ENCODE data around the gene KRT71.

Gene KRT71

GRCh38 chr12:52552681-52553195 is at the start of gene KRT71:
KRT71 (minus strand) TSS chr12:52553145; CDS start chr12:52553077, 68 bp downstream.
- no peaks in the 10 kb centered on the region for H3K27me3 ChIP-seq
- DNase-seq = no peak
- H3K36me3 ChIP-seq = no peaks in the 10 kb centered on the region
- intact Hi-C loops (cut with DNase I; ENCODE audit: low total_unique reads) = no loop called here
- H3K27ac ChIP-seq = no peak within 1 kb of the TSS
- no peak within 1 kb of the TSS for H3K4me3 ChIP-seq
- peaks cover 0 to 12% (median 2%) of the 10 kb centered on the region in 4 donors for H3K4me1 ChIP-seq
- no peaks in the 10 kb centered on the region for H3K9me3 ChIP-seq
- TF ChIP-seq CTCF (IDR thresholded peaks at IDR 0.05) = no peak

- peaks cover 0 to 37% of the 10 kb centered on the region in 2 donors for H3K27me3 ChIP-seq
These were observed 49.6 kb upstream of the KRT71 start for GRCh38 chr12:52602552-52602951.

GRCh38 chr12:52601671-52602070 is 48.7 kb upstream of the KRT71 start:
- Histone ChIP-seq H3K36me3 (no peaks in the 10 kb centered on the region), H3K4me1 (no peaks in the 10 kb centered on the region), H3K27me3 (peaks cover 0 to 37% of the 10 kb centered on the region in 2 donors), H3K27ac (no peak overlapping the region), H3K9me3 (no peaks in the 10 kb centered on the region), H3K4me3 (no peak overlapping the region)
- intact Hi-C loops (cut with DNase I; ENCODE audit: low total_unique reads) = no loop called here
- no peak for DNase-seq
- no peak for TF ChIP-seq CTCF (IDR thresholded peaks at IDR 0.05)

More at GRCh38 chr12:52602552-52602951, 49.6 kb upstream of the KRT71 start:
- intact Hi-C loops (cut with DNase I; ENCODE audit: low total_unique reads) = no loop called here
- DNase-seq = no peak
- TF ChIP-seq CTCF (IDR thresholded peaks at IDR 0.05) = no peak
- H3K27ac ChIP-seq = no peak overlapping the region
- H3K4me3 ChIP-seq = no peak overlapping the region
- no peaks in the 10 kb centered on the region for H3K36me3 ChIP-seq
- H3K9me3 ChIP-seq = no peaks in the 10 kb centered on the region
- no peaks in the 10 kb centered on the region for H3K4me1 ChIP-seq

- Histone ChIP-seq H3K9me3 (no peaks in the 10 kb centered on the region), H3K27me3 (peaks cover 0 to 37% of the 10 kb centered on the region in 2 donors), H3K27ac (no peak within 1 kb of the TSS), H3K4me3 (no peak within 1 kb of the TSS), H3K36me3 (no peaks in the 10 kb centered on the region), H3K4me1 (no peaks in the 10 kb centered on the region)
- intact Hi-C loops (cut with DNase I; ENCODE audit: low total_unique reads) = no loop called here
- DNase-seq = no peak
- TF ChIP-seq CTCF (IDR thresholded peaks at IDR 0.05) = no peak
These were observed 48.1 kb upstream of the KRT71 start, which contains the start of gene KRT72 for GRCh38 chr12:52600941-52601481. KRT72 (minus strand) TSS chr12:52601463; CDS start chr12:52601452, 11 bp downstream.

- no peaks in the 10 kb centered on the region for H3K36me3 ChIP-seq
- no peak for TF ChIP-seq CTCF (IDR thresholded peaks at IDR 0.05)
- intact Hi-C loops (cut with DNase I; ENCODE audit: low total_unique reads) = no loop called here
- no peak overlapping the region for H3K4me3 ChIP-seq
- no peaks in the 10 kb centered on the region for H3K4me1 ChIP-seq
- no peak for DNase-seq
- H3K9me3 ChIP-seq = no peaks in the 10 kb centered on the region
- peaks cover 0 to 37% of the 10 kb centered on the region in 2 donors for H3K27me3 ChIP-seq
- no peak overlapping the region for H3K27ac ChIP-seq
These were observed 47.5 kb upstream of the KRT71 start for GRCh38 chr12:52600475-52600874.

All from tibial artery (tissue), 4 donors.